ENCODE measurements around the gene GAB3.

GRCh38 chrX:154718616-154719015, 32.3 kb downstream of the GAB3 start:
- TF ChIP-seq CTCF (IDR thresholded peaks at IDR 0.05) (no peak), POLR2A (IDR thresholded peaks at IDR 0.05) (no peak)
